ELF-1 (cell line): ENCODE measurements around the gene MYMK.

Experiments used
- DNase-seq: peaks from one replicate; pipeline ENCODE4 v3.0.0-alpha.2; 2016; ENCODE audit warnings: low read depth, low spot score

MYMK gene

GRCh38 chr9:133485531-133486260 lies 39.1 kb downstream of the MYMK start:
- no peak for DNase-seq

DNA sequence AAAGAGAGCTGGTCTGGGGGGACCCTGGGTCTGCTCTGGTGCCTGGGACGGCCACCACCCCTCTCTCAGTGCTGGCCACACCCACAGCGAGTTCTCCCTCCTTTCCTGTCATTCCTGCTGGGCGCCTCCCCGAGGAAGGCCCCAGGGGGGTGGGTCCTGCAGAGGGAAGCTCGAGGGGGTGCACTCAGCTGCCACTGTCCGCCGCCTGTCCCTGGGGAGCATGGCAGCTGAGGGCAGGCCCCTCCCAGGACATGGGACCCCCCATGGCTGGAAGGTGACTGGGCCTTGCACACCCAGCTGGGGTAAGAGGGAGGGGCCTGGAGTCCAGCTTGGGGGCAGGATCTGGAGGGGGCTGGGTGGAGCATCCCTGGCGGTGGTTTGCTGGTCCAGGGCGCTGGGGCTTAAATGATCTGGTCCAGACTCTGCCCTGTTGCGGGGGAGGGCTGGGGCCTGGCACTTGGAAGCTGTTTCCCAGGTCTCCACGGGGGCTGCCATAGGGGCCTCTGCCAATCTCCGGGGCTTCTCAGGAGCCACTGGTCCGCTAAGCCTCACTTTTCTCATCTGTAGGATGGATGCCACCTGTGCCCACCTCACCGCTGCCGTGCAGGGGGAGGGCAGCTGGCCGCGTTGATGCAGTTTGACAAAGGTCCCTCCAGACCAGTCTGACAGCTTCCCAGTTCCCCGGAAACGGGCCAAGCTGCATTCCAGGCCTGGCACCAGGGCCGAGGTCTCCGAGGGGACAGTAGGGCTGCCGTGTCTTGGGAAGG lies 39.9 kb downstream of the MYMK start:
- DNase-seq: no peak

GRCh38 chr9:133483611-133484010 lies 41.1 kb downstream of the MYMK start:
- no peak for DNase-seq

GRCh38 chr9:133478851-133479711 lies 45.7 kb downstream of the MYMK start, which contains the start of gene SLC2A6:
Gene SLC2A6 (minus strand): TSS chr9:133479099. CDS start chr9:133479059, 40 bp downstream.
- peak; percentile 86 for DNase-seq

DNA sequence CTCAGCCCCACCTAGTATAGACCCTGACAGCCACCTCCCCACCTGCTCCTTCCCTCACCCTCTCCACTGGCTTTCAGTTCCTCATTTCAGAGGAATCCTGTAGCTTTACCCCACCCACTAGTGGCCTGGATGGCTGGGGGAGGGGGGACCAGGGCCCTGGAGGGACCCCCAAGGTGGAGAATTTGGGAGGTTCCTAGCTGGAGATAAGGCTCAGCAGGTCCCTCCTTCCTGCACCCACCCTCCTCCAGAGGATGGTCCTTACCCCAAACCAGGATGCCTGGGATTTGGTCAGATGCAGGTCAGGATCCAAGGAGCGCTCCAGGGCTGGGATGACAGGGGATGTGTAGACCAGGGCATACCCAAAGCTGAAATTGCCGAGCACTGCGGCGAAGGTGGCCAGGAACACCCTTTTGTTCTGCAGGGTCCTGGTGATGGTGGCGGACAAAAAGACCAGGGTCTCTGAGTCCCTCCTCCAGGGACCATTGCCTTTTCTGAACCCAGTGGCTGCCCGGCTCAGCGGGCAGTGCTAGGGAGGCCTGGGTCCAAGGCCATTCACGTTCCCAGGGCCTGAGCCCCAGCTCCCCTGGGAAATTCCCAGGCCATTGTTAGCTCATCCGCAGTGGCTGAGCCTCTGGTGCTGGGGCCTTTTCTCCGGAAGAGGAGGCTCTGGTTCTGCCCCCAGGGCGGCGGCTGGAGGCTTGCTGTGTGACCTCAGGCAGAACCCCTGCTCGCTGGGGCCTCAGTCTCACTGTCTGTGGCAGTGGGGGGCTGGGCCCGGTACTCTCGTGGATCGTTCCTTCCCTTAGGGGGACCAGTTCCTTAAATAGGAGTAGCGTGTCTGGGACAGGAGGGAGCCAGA lies 46.5 kb downstream of the MYMK start:
- peak; percentile 63 for DNase-seq

- no peak for DNase-seq
Observed at GRCh38 chr9:133477461-133477860, 47.3 kb downstream of the MYMK start.

DNA sequence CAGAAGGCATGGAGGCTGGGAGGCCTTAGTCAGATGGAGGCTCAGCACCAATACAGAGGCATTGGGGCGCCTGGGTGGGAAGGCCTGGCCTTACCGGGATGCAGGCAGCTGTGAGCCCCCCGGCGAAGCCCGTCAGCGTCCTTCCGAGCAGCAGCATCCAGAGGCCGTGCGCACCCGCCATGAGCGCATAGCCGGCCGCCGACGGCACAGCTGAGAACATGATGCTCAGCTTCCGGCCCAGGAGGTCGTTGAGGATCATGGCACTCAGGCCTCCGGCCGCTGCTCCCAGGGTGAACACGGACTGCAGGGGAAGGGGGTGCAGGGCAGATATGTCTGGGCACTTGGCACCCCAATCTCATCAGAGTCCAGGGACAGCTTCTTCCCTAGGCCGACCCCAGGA lies 47.8 kb downstream of the MYMK start:
- DNase-seq: no peak

GRCh38 chr9:133476036-133476931 lies 48.5 kb downstream of the MYMK start:
- DNase-seq: no peak

DNA sequence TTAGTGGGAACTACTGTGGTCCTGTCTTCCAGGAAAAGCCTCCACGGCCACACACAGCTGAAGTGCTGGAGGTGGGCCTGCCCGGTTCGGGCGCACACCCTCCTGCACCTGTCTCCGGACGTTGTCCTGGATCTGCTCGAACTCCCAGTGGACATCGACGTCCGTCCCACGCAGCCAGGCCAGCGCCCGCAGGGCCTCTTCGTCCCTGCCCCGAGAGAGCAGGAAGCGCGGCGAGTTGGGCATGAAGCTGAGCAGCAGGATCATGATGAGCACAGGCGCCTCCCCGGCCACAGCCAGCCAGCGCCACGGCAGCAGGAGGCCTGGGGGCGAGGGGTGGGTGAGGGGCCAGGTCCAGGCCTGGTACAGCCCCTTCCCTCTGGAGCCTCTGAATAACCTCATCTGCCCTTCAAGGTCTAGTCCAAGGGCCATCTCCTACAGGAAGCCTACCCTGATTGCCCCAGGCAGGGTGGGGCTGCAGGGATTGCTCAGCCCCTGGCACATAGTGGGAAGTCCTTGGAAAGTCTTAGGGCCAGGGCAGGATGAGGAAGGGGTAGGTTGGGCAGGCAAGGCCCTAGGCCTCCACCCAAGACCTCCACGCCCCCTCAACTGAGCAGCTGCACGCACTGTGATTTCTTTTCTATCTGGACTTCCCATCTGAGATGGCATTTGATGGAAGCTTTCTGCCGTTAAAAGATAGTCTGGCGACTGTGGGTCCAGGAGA lies 49.3 kb downstream of the MYMK start:
- DNase-seq: no peak

DNA sequence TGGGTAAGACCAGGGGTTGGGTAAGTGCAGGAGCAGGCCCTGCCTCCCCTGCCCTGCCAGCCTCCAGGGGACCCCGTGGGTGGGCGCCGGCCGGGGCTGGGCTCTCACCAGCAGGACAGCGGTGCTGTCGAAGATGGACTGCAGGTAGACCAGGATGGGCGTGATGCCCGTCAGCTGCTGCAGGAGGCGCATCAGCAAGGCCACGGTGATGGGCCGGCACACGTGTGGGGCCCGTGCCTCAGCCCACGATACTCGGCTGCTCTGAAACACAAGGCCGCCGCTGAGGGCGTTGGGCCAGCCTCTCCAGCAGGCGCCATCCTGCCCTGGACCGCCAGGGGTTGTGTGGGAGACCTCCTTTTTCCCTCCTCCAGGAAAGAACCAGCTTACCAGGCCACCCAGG lies 49.9 kb downstream of the MYMK start:
- no peak for DNase-seq

DNA sequence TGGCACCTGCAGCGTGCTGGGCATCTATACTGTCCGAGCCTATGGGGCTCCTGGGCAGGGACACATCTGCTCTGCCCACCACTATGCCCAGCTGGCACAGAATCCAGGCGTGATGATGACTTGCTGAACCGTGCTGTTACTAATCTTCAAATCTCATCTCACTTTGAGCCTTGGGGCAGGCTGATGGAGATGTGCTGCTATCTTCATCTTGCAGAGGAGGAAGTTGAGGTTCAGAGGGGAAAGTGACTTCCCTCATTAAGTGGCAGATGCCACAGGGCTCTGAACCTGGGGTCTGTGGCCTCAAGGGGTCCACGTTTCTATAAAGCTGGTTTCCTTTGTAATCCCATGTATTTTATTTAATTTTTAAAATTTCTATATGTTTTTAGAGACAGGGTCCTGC lies 50.5 kb downstream of the MYMK start:
- DNase-seq: no peak

- DNase-seq: no peak
Observed at GRCh38 chr9:133473743-133474142, 51.0 kb downstream of the MYMK start.

GRCh38 chr9:133472753-133473378 lies 51.9 kb downstream of the MYMK start:
- DNase-seq: no peak

DNA sequence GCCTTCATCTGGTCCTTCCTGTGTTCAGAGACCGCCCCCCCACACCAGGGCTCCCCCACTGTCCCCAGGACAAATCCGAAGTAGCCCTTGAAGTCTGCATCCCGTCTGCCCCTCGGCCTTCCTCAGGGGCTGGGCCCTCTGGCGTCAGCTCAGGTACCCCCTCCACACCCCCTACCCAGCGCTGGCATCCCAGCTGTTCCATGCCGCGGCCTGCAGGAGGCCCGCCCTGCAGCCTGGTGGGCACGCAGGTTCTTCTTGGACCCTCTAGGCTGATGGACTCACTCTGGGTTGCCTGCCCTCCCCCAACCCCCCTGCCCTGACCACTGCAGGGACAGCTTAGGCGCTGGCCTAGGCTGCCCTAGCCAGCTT lies 52.5 kb downstream of the MYMK start:
- no peak for DNase-seq

- DNase-seq: no peak
Observed at GRCh38 chr9:133471551-133472276, 53.0 kb downstream of the MYMK start.

DNA sequence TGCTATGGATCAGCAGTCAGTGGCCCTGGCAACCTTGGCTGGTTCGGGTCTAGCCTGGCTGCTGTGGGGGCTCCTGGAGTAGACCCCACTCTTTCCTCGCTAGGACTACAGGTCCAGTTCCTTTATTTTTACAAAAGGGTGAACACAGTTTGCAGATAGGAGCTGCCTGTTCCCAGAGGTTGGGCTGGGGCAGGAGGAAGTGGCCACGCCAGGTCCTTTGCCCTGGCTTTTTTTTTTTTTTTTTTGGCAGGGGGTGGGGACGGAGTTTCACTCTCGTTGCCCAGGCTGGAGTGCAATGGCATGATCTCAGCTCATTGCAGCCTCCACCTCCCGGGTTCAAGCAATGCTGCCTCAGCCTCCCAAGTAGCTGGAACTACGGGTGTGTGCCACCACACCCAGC lies 53.8 kb downstream of the MYMK start:
- no peak for DNase-seq

- DNase-seq: no peak
Observed at GRCh38 chr9:133470427-133470924, 54.3 kb downstream of the MYMK start.

DNA sequence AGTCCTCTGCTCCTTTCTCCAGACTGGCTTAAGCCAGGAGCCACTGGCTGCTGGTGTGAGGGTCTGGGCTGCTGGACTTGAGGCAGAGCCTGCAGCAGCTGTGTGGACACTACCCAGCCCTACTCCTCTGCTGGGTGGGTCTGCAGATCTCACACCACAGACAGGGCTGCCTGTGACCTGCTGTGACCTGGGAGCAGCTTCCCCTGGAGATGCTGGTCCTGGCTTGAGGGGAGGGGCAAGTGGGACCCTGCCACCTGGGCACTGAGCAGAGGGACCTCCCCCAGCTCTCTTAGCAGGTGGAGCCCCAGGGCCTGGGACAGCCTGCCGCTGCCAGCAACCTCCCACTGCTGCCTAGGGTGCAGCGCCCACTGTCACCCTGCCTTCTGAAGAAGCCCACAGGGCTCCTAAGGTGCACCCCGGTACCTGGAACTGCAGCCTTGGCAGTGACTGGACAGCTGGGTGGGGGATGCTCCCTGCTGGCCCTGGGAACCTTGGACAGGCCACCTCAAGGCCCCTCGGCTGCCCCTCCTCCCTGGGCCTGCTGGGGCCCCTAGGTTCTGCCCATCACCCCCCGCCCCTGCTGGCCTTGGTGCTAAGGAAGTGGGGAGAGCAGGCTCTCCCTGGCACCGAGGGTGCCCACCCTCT lies 55.9 kb downstream of the MYMK start:
- DNase-seq: no peak
